Heart right ventricle (tissue), 16 donors: ENCODE results near the gene USP43. TPM values are rescaled to one million over a fixed set of nuclear protein-coding genes. Genes with fewer than 3 reads are reported as not detected.
"Not testable (repeated sequence)": the region's sequence is repeated elsewhere in the genome, so short reads cannot be mapped to it uniquely, and the experiment has no call there.

Experiments used
- ATAC-seq, 8 donors: fragments of 200-7000 bp; cut with Tn5 transposase; one replicate each; pipeline ENCODE4 v1.9.1; 2020; ENCODE audit warnings: mild to moderate bottlenecking in 8 of 8, moderate library complexity in 8 of 8, moderate number of reproducible peaks in 1 of 8
- DNase-seq, 2 donors: peaks; one replicate each; pipeline ENCODE4 v3.0.0-alpha.2; 2020
- H3K27ac ChIP-seq, 10 donors: fragments of 200-600 bp; sonication (generic) in 2 of 10; one replicate each; pipeline versions ENCODE4 v1.5.0 to v1.8.0; 2020 to 2022; ENCODE audit warnings: mild to moderate bottlenecking in 3 of 10
- H3K27me3 ChIP-seq, 7 donors: fragments of 200-600 bp; one replicate each; pipeline ENCODE4 v1.8.0; 2021 to 2022; ENCODE audit warnings: mild to moderate bottlenecking in 2 of 7
- H3K36me3 ChIP-seq, 9 donors: fragments of 200-600 bp; sonication (generic) in 1 of 9; one replicate each; pipeline versions ENCODE4 v1.5.0 to v1.8.0; 2020 to 2022; ENCODE audit warnings: mild to moderate bottlenecking in 2 of 9
- H3K4me1 ChIP-seq, 9 donors: fragments of 200-600 bp; sonication (generic) in 1 of 9; one replicate each; pipeline versions ENCODE4 v1.5.0 to v1.8.0; 2020 to 2022; ENCODE audit warnings: mild to moderate bottlenecking in 4 of 9
- H3K4me3 ChIP-seq, 10 donors: fragments of 200-600 bp; sonication (generic) in 2 of 10; one replicate each; pipeline versions ENCODE4 v1.5.0 to v1.8.0; 2020 to 2022; ENCODE audit warnings: mild to moderate bottlenecking in 7 of 10, moderate library complexity in 2 of 10
- H3K9me3 ChIP-seq, 11 donors: fragments of 200-600 bp in 10 of 11; sonication (generic) in 2 of 11; one replicate each; pipeline versions ENCODE4 v1.5.0 to v1.8.0; 2013 to 2022; ENCODE audit warnings: mild to moderate bottlenecking in 2 of 11, control low read depth in 1 of 11, moderate library complexity in 1 of 11
- CTCF ChIP-seq, 9 donors: fragments of 200-600 bp; sonication (generic) in 2 of 9; IDR thresholded peaks; one replicate each; pipeline versions ENCODE4 v1.5.0 to v1.8.0; 2021 to 2022; ENCODE audit warnings: antibody characterized with exemption in 9 of 9, mild to moderate bottlenecking in 5 of 9, moderate library complexity in 1 of 9
- WGBS, 2 donors: extraction: QIAGEN DNeasy Blood & Tissue Kit; methylation state at CpG; one replicate each; pipeline ENCODE4 v1.1.7; 2013; ENCODE audit warnings: inconsistent platforms in 1 of 2; 5-methylcytosine and 5-hydroxymethylcytosine counted together
- intact Hi-C, 10 donors: fragments of 100-400 bp; cut with DNase I; formaldehyde crosslinking; loops; one replicate each; pipeline versions ENCODE4 v1.11.1 to v1.14.2; 2022
- polyA plus RNA-seq, 2 donors: library from polyadenylated mRNA; stranded (reverse); fragments of 200-250 nt; gene quantifications; one replicate each; pipeline ENCODE4 v1.2.3, GENCODE V29; 2013
- total RNA-seq, 10 donors: library from RNA; stranded (reverse); fragmentation: NEBNext Ultra II Directional in 3 of 10; extraction: Animal tissue kit (Norgen Biotek cat#: 25700) in 3 of 10; gene quantifications; one replicate each; pipeline versions ENCODE4 v1.2.1 to v1.2.4, GENCODE V29; 2021 to 2023
- donor health status: Arrhythmogenic right ventricular cardiomyopathy.
- donor health status: ischemic (EF 13 %, LVEDD 7.1; RV severe dilation, severe dysfunction).
- donor health status: healthy with polysubstance abuse.
- donor health status: DM: no; HTN: yes; CAD: no.
- donor health status: DM: no; HTN: no; CAD: no.
- donor health status: ischemic (EF 25% LVEDD 6.9; RV normal size, moderate dysfunction).
- donor health status: ischemic (EF 25% LVEDD 5.7; RV mildly dilated, moderate dysfunction).
- donor health status: healthy.
- donor health status: DM: yes; HTN: yes; CAD: no.
- donor health status: Ischemic cardiomyopathy.
- donor health status: ischemic (EF 35%, LVEDD 5.7; RV mildly dilated, moderate dysfunction).
- donor health status: nonischemic (EF 11% LVEDD 7.7; RV severe dilation, severe dysfunction).
- donor health status: DM: yes; HTN: yes; CAD: no.
- donor health status: PGD.
- donor health status: ischemic (EF 29% LVEDD 5.4; RV normal size, mild dysfunction).
- donor health status: nonischemic (EF 23%, LVEDD 6.1; RV moderate dilation, normal function).

USP43 gene
- total and polyA plus RNA-seq, 12 donors = 0.03 to 0.07 TPM; not detected in 10

- intact Hi-C loops = no loop called here
- no peak for TF ChIP-seq CTCF (IDR thresholded peaks at IDR 0.05)
- H3K27me3 ChIP-seq = peaks cover 7 to 94% (median 78%) of the 10 kb centered on the region in 7 donors
- no peaks in the 10 kb centered on the region for H3K9me3 ChIP-seq
- WGBS, 2 donors = 48 to 56% methylated on average over 3 of the region's 3 CpGs
- H3K36me3 ChIP-seq = no peaks in the 10 kb centered on the region
- peaks cover 0 to 18% (median 17%) of the 10 kb centered on the region in 9 donors for H3K4me1 ChIP-seq
- no peak overlapping the region for H3K4me3 ChIP-seq
- H3K27ac ChIP-seq = no peak overlapping the region
- ATAC-seq = no peak
- no peak for DNase-seq
Observed at GRCh38 chr17:9648521-9649110, 3.3 kb downstream of the USP43 start.

GRCh38 chr17:9658593-9659211 lies 13.4 kb downstream of the USP43 start:
- Histone ChIP-seq H3K4me3 (no peak overlapping the region), H3K27me3 (peaks cover 0 to 18% (median under 1%) of the 10 kb centered on the region in 7 donors), H3K4me1 (no peaks in the 10 kb centered on the region), H3K27ac (no peak overlapping the region), H3K9me3 (peaks cover 0 to 2% (median 0%) of the 10 kb centered on the region in 11 donors), H3K36me3 (no peaks in the 10 kb centered on the region)
- intact Hi-C loops = no loop called here
- TF ChIP-seq CTCF (IDR thresholded peaks at IDR 0.05) = no peak
- ATAC-seq = no peak
- WGBS, 2 donors = 47 to 52% methylated on average over 4 of the region's 4 CpGs
- no peak for DNase-seq

GRCh38 chr17:9661027-9661426 lies 15.7 kb downstream of the USP43 start:
- intact Hi-C loops = no loop called here
- Histone ChIP-seq H3K36me3 (no peaks in the 10 kb centered on the region), H3K27me3 (peaks cover 0 to 9% (median 0%) of the 10 kb centered on the region in 7 donors), H3K4me1 (no peaks in the 10 kb centered on the region), H3K9me3 (peaks cover 0 to 10% (median 0%) of the 10 kb centered on the region in 11 donors), H3K27ac (no peak overlapping the region), H3K4me3 (no peak overlapping the region)
- DNase-seq (no peak), ATAC-seq (no peak)
- 91 to 94% methylated on average over 2 of the region's 2 CpGs for WGBS, 2 donors
- TF ChIP-seq CTCF (IDR thresholded peaks at IDR 0.05) = no peak

- H3K36me3 ChIP-seq, DNase-seq, intact Hi-C loops, H3K27ac ChIP-seq, ATAC-seq, H3K4me1 ChIP-seq, H3K4me3 ChIP-seq: not testable (repeated sequence)
- Histone ChIP-seq H3K9me3 (peaks cover 0 to 10% (median 0%) of the 10 kb centered on the region in 11 donors), H3K27me3 (peaks cover 0 to 18% (median 1%) of the 10 kb centered on the region in 7 donors)
- 95 to 96% methylated on average over 11 of the region's 11 CpGs for WGBS, 2 donors
Observed at GRCh38 chr17:9663511-9663910, 18.2 kb downstream of the USP43 start.
